Kidney (tissue), 14 donors: ENCODE measurements around the gene ANKRD29. TPM values are rescaled to one million over a fixed set of nuclear protein-coding genes. Genes with fewer than 3 reads are reported as not detected.

Experiments
- DNase-seq, 5 donors: peaks; one replicate each; pipeline ENCODE4 v3.0.0-alpha.2; 2013 to 2020
- FAIRE-seq: peaks from 2 replicates; lab custom pipeline; 2012; peaks lifted over from hg19 to GRCh38; lab: Jason Lieb, UNC
- H3K27ac ChIP-seq, 2 donors: one replicate each; pipeline ENCODE4 v1.7.0; 2013; ENCODE audit warnings: low read depth in 2 of 2, low read length in 2 of 2, inconsistent platforms in 1 of 2
- H3K27me3 ChIP-seq: one replicate; pipeline ENCODE4 v1.7.1; 2013; ENCODE audit warnings: low read length, inconsistent platforms; ENCODE audit not compliant: control insufficient read depth, insufficient read depth
- H3K36me3 ChIP-seq, 3 donors: one replicate each; pipeline versions ENCODE4 v1.7.0 to v1.7.1; 2013; ENCODE audit warnings: low read length in 3 of 3, control low read depth in 1 of 3, inconsistent platforms in 1 of 3; ENCODE audit not compliant: insufficient read depth in 3 of 3, control insufficient read depth in 2 of 3
- H3K4me1 ChIP-seq, 3 donors: one replicate each; pipeline versions ENCODE4 v1.7.0 to v1.7.1; 2013; ENCODE audit warnings: low read length in 3 of 3, inconsistent platforms in 1 of 3, low read depth in 1 of 3; ENCODE audit not compliant: control insufficient read depth in 2 of 3, insufficient read depth in 2 of 3
- H3K4me3 ChIP-seq, 3 donors: one replicate each; pipeline versions ENCODE4 v1.7.0 to v1.8.1; 2013; ENCODE audit warnings: low read length in 3 of 3, control low read depth in 1 of 3, inconsistent platforms in 1 of 3
- H3K9ac ChIP-seq, 3 donors: one replicate each; pipeline versions ENCODE4 v1.7.0 to v1.7.1; 2013; ENCODE audit warnings: low read length in 3 of 3, control low read depth in 1 of 3, inconsistent platforms in 1 of 3
- H3K9me3 ChIP-seq, 3 donors: one replicate each; pipeline versions ENCODE4 v1.7.0 to v1.7.1; 2013; ENCODE audit warnings: low read length in 3 of 3, control low read depth in 1 of 3, inconsistent platforms in 1 of 3; ENCODE audit not compliant: control insufficient read depth in 2 of 3, insufficient read depth in 1 of 3
- intact Hi-C: fragments of 100-400 bp; cut with DNase I; formaldehyde crosslinking; loops from one replicate; pipeline ENCODE4 v1.11.1; 2022
- polyA plus RNA-seq: library from polyadenylated mRNA; stranded (reverse); fragments of 350-450 nt; fragmentation: Illumina TruSeq; extraction: RNeasy Lipid Tissue Mini Kit (QIAGEN cat#74804); gene quantifications from one replicate; pipeline ENCODE4 v1.2.3, GENCODE V29; 2014; ENCODE audit warnings: low read depth, low replicate concordance; ENCODE audit not compliant: insufficient read depth
- total RNA-seq: library from RNA; stranded (reverse); fragmentation: NEBNext Ultra II Directional; extraction: Animal tissue kit (Norgen Biotek cat#: 25700); gene quantifications from one replicate; pipeline ENCODE4 v1.2.1, GENCODE V29; 2021
- TF ChIP-seq, protein P1 (sequence below): IDR thresholded peaks from 3 replicates; pipeline ENCODE4 v1.5.1; 2012; ENCODE audit warnings: mild to moderate bottlenecking, moderate library complexity, borderline replicate concordance; ENCODE audit not compliant: insufficient read depth; ENCODE audit errors: extremely low read depth
- donor health status: control.
- donor health status: control.
- donor health status: control.
- donor health status: control.
- donor health status: control.
- donor health status: DM: yes; HTN: yes; CAD: no.
- donor health status: Normal renal cell carcinoma (clear cell type).

The ANKRD29 gene
- total and polyA plus RNA-seq, 2 donors from 2014 or later, result 4.9 to 5.2 TPM

- intact Hi-C loops, result no loop called here
- Histone ChIP-seq H3K9me3 (no peaks in the 10 kb centered on the region), H3K4me3 (peak overlapping the region in 1 of 3 donors; percentile 4), H3K27ac (no peak overlapping the region), H3K27me3 (peaks cover 9% of the 10 kb centered on the region), H3K4me1 (peaks cover 0 to 8% (median 0%) of the 10 kb centered on the region in 3 donors), H3K9ac (no peak overlapping the region), H3K36me3 (no peaks in the 10 kb centered on the region)
- peak; percentile 27 to 75 (median 28) for DNase-seq
- no peak for FAIRE-seq
- TF ChIP-seq, protein P1, sequence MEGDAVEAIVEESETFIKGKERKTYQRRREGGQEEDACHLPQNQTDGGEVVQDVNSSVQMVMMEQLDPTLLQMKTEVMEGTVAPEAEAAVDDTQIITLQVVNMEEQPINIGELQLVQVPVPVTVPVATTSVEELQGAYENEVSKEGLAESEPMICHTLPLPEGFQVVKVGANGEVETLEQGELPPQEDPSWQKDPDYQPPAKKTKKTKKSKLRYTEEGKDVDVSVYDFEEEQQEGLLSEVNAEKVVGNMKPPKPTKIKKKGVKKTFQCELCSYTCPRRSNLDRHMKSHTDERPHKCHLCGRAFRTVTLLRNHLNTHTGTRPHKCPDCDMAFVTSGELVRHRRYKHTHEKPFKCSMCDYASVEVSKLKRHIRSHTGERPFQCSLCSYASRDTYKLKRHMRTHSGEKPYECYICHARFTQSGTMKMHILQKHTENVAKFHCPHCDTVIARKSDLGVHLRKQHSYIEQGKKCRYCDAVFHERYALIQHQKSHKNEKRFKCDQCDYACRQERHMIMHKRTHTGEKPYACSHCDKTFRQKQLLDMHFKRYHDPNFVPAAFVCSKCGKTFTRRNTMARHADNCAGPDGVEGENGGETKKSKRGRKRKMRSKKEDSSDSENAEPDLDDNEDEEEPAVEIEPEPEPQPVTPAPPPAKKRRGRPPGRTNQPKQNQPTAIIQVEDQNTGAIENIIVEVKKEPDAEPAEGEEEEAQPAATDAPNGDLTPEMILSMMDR, result no peak
Observed at GRCh38 chr18:23689616-23690504, 27.1 kb upstream of the ANKRD29 start.

DNA sequence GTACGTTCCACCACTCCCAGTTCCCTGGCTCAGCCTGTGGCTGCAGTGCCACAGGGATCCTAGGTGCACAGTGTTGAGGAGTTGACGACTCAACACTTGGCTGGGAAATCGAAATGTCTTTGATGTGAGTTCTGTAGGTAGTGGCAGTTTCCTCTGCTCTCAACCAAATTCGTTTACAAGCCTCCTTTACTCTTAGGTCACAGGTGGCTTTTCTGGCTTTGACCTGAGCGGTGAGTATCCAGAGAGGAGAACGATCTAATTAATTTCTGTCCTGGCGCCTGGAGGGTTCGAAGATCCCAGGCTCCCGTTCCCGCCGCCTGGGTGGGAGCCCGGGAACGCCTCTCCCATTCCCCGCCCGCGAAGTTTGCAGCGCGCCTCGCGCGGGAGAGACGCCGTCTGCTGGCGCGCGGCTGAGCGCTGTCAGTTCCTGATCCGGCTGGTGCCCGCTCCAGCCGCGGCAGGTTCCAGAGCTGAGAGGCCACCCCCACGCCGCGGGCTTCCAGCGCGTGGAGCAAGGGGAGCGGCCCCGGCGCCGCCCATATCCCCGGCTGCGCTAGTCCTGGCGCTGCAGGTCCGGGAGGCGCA lies 26.4 kb upstream of the ANKRD29 start, which contains the start of gene LAMA3:
Gene LAMA3, plus strand, starts transcription at position 423 of the 585 bp plus-strand sequence. CDS start 231 bp downstream, outside the sequence.
- TF ChIP-seq, protein P1, result no peak
- intact Hi-C loops, result no loop called here
- Histone ChIP-seq H3K27ac (no peak within 1 kb of the TSS), H3K27me3 (peaks cover 9% of the 10 kb centered on the region), H3K9ac (peak within 1 kb of the TSS in 1 of 3 donors; percentile 24), H3K9me3 (no peaks in the 10 kb centered on the region), H3K4me1 (peaks cover 0 to 8% (median 0%) of the 10 kb centered on the region in 3 donors), H3K4me3 (peak within 1 kb of the TSS; percentile 4 to 65 (median 16)), H3K36me3 (no peaks in the 10 kb centered on the region)
- no peak for FAIRE-seq
- peak in 4 of 5 donors; percentile 57 to 80 (median 72) for DNase-seq

- no peak for FAIRE-seq
- Histone ChIP-seq H3K27ac (no peak overlapping the region), H3K9ac (no peak overlapping the region), H3K4me1 (peaks cover 0 to 8% (median 0%) of the 10 kb centered on the region in 3 donors), H3K4me3 (peak overlapping the region in 1 of 3 donors; percentile 4), H3K27me3 (peaks cover 9% of the 10 kb centered on the region), H3K36me3 (no peaks in the 10 kb centered on the region), H3K9me3 (no peaks in the 10 kb centered on the region)
- TF ChIP-seq, protein P1, result no peak
- intact Hi-C loops, result no loop called here
- DNase-seq, result no peak
Observed at GRCh38 chr18:23688528-23688927, 25.8 kb upstream of the ANKRD29 start.
